ENCODE results near the gene KCNAB1. TPM values are rescaled to one million over a fixed set of nuclear protein-coding genes. Genes with fewer than 3 reads are reported as not detected.

The KCNAB1 gene
- total RNA-seq, 3 donors from 2014 or later: 3.9 to 8.3 (median 5.4) TPM

DNA sequence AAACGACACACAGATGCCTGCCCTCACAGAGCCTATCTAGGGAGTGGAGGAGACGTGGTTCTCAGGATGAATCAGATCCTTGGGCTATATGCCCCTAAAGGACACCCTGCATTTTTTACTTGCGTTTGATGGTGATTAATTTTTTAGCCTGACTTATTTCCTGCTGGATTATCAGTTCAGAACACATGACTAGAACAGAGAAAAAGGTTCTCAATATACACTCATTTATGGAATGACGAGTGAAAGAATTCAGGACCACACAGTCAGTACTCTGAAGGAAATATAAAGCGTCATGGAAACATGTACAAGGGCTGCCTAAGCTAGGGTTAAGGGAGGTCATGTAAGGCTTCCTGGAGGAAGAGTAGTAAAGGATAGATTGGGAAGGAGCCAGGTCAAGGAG is 312.8 kb downstream of the KCNAB1 start:
- intact Hi-C loops (cut with DNase I; ENCODE audit: low total_unique reads): no loop called here
- H3K4me3 ChIP-seq: no peak overlapping the region
- H3K27ac ChIP-seq: no peak overlapping the region
- DNase-seq (ENCODE audit: low spot score in 2 of 2): no peak
- TF ChIP-seq POLR2AphosphoS5 (IDR thresholded peaks at IDR 0.05): no peak
- no peak for TF ChIP-seq POLR2A (IDR thresholded peaks at IDR 0.05)
- no peak for TF ChIP-seq CTCF (IDR thresholded peaks at IDR 0.05)
- no peaks in the 10 kb centered on the region for H3K4me1 ChIP-seq
- no peaks in the 10 kb centered on the region for H3K9me3 ChIP-seq
- H3K27me3 ChIP-seq: no peaks in the 10 kb centered on the region
- H3K36me3 ChIP-seq: no peaks in the 10 kb centered on the region

DNA sequence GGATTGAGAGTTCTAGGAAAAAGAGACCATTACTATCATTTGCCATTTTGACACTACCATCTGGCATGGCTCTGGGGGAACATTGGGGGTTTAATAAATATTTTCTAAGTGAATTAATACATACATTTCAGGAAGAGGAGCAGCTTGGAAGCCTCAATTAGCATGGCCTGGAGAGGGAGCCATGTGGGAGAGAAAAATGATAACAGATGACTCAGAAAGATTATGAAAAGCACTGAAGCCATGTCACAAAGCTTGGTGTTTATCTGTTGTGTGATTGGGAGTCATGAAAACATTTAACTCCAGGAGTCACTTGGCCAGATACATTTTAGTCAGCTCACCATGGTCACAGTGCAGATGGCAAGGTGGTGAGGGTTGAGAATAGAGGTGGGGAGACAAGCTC is 313.5 kb downstream of the KCNAB1 start:
- H3K4me3 ChIP-seq: no peak overlapping the region
- no peaks in the 10 kb centered on the region for H3K4me1 ChIP-seq
- TF ChIP-seq POLR2A (IDR thresholded peaks at IDR 0.05): no peak
- no peak for TF ChIP-seq POLR2AphosphoS5 (IDR thresholded peaks at IDR 0.05)
- no peak for TF ChIP-seq CTCF (IDR thresholded peaks at IDR 0.05)
- no peaks in the 10 kb centered on the region for H3K9me3 ChIP-seq
- H3K27me3 ChIP-seq: no peaks in the 10 kb centered on the region
- no peak overlapping the region for H3K27ac ChIP-seq
- H3K36me3 ChIP-seq: no peaks in the 10 kb centered on the region
- intact Hi-C loops (cut with DNase I; ENCODE audit: low total_unique reads): no loop called here
- no peak for DNase-seq (ENCODE audit: low spot score in 2 of 2)

DNA sequence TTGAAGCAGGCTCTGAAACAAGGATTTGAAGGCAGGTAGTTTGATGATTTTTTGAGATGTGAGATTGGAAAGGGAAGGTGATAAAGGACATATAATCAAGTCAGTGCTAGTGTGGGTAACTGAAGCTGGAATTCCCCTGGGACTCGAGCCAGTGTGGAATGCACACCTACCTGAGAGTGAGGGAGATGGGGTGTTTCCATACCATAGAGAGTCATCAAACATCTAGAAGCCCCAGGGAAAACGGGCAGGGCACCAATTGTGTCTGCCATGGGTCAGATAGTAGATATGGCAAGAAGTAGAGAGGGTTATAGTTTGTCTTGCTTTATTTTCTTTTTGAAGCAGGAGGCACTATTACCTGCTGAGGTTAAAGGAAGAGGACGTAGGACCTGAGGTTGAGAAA is 314.5 kb downstream of the KCNAB1 start:
- Histone ChIP-seq H3K27me3 (no peaks in the 10 kb centered on the region), H3K4me1 (no peaks in the 10 kb centered on the region), H3K4me3 (no peak overlapping the region), H3K9me3 (no peaks in the 10 kb centered on the region), H3K27ac (no peak overlapping the region), H3K36me3 (no peaks in the 10 kb centered on the region)
- TF ChIP-seq POLR2A (IDR thresholded peaks at IDR 0.05) (no peak), POLR2AphosphoS5 (IDR thresholded peaks at IDR 0.05) (no peak), CTCF (IDR thresholded peaks at IDR 0.05) (no peak)
- intact Hi-C loops (cut with DNase I; ENCODE audit: low total_unique reads): no loop called here
- no peak for DNase-seq (ENCODE audit: low spot score in 2 of 2)

DNA sequence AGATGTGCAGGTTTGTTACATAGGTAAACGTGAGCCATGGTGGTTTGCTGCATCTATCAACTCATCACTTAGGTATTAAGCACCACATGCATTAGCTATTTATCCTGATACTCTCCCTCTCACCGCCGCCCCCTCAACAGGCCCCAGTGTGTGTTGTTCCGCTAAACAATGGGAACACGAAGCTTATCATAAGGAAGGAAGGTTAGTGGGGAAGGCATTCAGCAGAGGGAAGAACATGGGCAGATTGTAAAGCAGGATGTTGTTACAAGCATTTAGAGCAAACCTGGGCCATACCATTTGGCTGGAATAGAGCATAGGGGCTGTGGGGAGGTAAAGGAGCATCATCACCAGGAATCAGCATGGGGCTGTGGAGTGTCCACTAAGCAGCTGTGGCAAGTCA is 322.7 kb downstream of the KCNAB1 start:
- Histone ChIP-seq H3K36me3 (no peaks in the 10 kb centered on the region), H3K27ac (no peak overlapping the region), H3K9me3 (no peaks in the 10 kb centered on the region), H3K4me1 (no peaks in the 10 kb centered on the region), H3K4me3 (no peak overlapping the region), H3K27me3 (no peaks in the 10 kb centered on the region)
- no peak for DNase-seq (ENCODE audit: low spot score in 2 of 2)
- intact Hi-C loops (cut with DNase I; ENCODE audit: low total_unique reads): no loop called here
- TF ChIP-seq POLR2AphosphoS5 (IDR thresholded peaks at IDR 0.05): no peak
- no peak for TF ChIP-seq POLR2A (IDR thresholded peaks at IDR 0.05)
- TF ChIP-seq CTCF (IDR thresholded peaks at IDR 0.05): no peak

DNA sequence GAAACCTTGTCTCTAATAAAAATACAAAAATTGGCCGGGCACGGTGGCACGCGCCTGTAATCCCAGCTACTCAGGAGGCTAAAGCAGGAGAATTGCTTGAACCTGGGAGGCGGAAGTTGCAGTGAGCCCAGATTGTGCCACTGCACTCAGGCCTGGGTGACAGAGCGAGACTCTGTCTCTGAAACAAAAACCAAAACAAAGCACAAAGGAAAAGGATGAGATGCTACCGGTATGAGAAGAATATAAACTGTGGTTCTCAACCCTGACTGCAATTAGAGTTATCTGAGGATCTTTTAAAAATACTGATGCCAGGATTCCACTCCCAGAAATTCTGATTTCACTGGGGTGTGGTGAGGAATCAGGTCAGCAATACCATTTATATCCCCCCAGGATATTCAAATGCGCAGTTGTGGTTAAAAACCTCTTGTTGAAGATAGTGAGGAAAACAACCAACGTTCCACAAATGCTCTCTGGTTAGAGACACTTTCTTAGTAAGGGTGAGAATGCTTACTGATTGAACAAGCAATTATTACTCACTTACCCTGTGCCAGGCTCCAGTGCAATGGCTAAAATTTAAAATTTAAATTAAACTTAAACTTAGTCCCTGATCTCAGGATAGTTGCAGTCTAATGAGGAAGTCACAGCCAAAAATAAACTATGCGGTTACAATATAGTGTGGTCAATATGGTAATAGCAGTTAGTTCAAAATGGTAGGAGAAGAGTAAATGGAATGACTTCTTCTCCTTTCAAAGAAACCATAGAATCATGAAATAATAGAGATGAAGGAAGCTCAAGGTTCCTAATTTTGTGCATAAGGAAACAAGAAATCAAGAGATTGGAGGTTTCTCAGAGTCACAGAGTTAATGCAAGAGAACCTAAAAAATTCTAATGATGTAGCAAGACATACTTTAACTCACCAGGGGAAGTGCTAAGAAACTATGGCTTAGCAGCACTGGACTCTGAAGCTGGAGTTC is 325.0 kb downstream of the KCNAB1 start:
- intact Hi-C loops (cut with DNase I; ENCODE audit: low total_unique reads): no loop called here
- no peak for DNase-seq (ENCODE audit: low spot score in 2 of 2)
- Histone ChIP-seq H3K4me3 (no peak overlapping the region), H3K27ac (no peak overlapping the region), H3K4me1 (no peaks in the 10 kb centered on the region), H3K27me3 (no peaks in the 10 kb centered on the region), H3K36me3 (no peaks in the 10 kb centered on the region), H3K9me3 (no peaks in the 10 kb centered on the region)
- no peak for TF ChIP-seq POLR2AphosphoS5 (IDR thresholded peaks at IDR 0.05)
- TF ChIP-seq CTCF (IDR thresholded peaks at IDR 0.05): no peak

Data from breast epithelium (tissue), 4 donors.